T-helper 2 cell treated with Interferon-gamma antibody and Interleukin-4, amounts not matched to agents 100 ng/mL and 5 ng/mL, for 36 hours (primary cell): ENCODE results near the gene WDTC1. TPM values are rescaled to one million over a fixed set of nuclear protein-coding genes. Genes with fewer than 3 reads are reported as not detected.
"Not testable (repeated sequence)": the region's sequence is repeated elsewhere in the genome, so short reads cannot be mapped to it uniquely, and the experiment has no call there.

Source experiments
- intact Hi-C: fragments of 100-400 bp; cut with micrococcal nuclease; formaldehyde crosslinking; loops from one replicate; pipeline ENCODE4 v1.15.1; 2023
- total RNA-seq: library from RNA; stranded (reverse); gene quantifications from 2 replicates; pipeline ENCODE4 v1.2.3, GENCODE V29; 2022

The WDTC1 gene, protein sequence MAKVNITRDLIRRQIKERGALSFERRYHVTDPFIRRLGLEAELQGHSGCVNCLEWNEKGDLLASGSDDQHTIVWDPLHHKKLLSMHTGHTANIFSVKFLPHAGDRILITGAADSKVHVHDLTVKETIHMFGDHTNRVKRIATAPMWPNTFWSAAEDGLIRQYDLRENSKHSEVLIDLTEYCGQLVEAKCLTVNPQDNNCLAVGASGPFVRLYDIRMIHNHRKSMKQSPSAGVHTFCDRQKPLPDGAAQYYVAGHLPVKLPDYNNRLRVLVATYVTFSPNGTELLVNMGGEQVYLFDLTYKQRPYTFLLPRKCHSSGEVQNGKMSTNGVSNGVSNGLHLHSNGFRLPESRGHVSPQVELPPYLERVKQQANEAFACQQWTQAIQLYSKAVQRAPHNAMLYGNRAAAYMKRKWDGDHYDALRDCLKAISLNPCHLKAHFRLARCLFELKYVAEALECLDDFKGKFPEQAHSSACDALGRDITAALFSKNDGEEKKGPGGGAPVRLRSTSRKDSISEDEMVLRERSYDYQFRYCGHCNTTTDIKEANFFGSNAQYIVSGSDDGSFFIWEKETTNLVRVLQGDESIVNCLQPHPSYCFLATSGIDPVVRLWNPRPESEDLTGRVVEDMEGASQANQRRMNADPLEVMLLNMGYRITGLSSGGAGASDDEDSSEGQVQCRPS
- total RNA-seq = 24.0 and 24.4 TPM in 2 replicates

DNA sequence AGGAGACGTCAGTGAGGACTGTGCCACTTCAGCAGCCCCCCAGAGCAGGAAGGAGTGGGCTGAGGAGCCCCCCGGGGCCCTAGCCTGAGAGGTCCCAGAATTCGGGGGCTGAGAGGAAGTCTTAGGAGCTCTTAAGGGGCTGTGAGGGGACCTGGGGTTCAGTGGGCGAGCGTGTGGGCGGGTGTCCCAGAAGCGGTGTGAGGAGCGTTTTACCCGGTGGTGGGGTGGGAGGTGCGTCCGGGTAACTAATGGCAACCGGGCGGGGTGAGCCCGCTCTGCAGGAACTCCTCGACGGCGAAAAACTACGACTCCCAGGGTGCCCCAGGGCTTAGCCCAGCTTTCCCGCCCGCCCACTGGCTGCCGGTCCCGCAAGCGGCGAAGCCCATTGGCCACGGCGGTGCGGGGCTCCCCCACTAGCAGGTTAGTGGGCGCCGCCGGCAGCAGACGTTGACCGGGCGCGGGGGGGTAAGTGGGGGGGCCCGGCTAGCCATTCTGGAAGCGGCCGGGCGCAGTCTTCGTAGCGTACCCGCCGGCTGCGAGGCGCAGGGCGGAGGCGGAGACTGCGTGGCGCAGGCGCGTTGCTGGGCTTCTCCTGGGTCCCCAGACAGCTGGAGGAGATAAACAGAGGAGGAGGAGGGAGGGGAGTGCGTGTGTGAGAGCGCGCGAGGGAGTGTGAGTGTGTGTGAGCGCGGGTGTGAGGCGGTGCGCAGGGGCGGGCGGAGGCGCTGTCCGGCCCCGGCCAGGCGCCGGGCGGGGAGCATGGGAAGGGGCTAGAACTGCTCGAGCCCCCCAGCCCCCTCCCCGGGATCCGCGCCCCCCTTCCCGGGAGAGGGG lies at the start of gene WDTC1:
Gene WDTC1 (plus strand): TSS at position 584 of the 834 bp plus-strand sequence. CDS start 26,423 bp downstream, outside the sequence.
- intact Hi-C loops = loop anchor here (1.0 to 5.0 kb wide), 4 partner anchors 51 to 538 kb away; partner anchors contain the start of genes SLC9A1, STX12 and WASF2

DNA sequence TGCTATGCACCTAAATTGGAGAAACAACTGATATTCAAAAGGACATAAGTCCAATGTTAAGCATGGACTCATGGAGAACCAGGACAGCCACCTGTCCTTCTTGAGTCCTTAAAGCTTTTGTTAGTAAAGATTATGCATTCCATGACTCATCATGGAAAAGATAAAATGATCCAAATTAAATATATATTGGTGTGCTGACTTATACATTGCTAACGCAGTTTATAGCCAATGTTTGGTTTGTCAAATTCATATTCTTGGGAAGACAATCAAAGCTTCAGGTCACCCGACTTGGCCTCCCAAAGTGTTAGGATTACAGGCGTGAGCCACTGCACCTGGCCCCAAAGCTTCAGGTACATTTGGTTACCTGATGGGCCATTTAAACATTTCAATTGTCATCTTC lies 49.8 kb upstream of the WDTC1 start:
- intact Hi-C loops = not testable (repeated sequence)

DNA sequence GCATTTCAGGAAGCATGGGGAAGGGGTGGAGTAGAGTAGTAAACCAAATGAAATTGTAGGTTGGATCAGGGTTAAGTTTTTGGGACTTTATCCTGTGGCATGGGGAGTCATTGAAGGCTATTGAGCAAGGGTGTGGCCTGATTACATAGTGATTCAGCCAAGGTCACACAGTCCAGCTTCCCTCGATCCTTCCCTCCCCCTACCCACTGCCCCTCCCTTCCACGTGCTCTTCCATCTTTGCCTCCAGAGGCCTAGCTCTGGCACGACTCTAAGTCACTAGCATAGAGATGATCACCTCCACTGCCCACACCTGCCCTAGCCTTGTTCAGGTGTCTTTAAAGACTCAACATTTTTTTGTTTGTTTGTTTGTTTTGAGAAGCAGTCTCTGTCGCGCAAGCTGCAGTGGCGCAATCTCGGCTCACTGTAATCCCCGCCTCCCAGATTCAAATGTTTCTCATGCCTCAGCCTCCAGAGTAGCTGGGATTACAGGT lies 42.3 kb upstream of the WDTC1 start:
- intact Hi-C loops = no loop called here

DNA sequence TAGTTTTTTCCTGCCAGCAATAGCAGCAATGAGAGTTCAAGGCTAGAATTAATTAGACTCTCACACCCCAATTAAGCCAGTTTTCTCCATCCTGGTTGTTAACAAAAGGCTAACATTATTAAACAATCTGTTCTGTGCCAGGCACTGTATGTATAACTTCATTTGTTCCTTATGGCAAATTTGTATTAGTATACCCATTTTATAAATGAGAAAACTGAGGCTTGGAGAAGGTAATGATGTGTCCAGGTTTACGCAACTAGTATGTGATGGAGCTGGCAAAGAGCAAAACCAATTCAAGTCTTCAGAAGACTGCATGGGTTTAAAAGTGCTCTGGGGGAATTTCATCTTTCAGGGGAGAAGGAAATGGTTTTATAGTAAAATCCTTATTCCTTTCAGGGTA lies 41.2 kb upstream of the WDTC1 start:
- intact Hi-C loops = no loop called here

DNA sequence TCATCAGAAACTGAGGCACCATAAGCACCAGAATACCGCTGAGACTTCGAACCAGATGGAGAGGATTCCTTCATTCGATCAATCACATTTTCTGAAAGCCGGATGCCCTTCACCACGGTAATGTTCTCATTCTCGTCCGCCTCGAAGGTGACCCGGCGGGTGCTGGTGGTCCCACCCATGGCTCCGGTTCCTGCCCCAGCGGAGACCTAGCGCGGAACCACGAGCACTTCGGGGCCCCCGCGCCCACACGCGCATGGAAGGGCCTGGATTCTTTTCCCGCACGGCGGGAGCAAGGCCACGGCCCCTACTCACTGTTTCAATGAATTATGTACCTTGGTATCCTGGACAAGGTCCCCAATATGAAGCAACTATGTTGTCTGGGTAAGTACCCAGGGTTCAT lies 33.1 kb upstream of the WDTC1 start:
- intact Hi-C loops = no loop called here

DNA sequence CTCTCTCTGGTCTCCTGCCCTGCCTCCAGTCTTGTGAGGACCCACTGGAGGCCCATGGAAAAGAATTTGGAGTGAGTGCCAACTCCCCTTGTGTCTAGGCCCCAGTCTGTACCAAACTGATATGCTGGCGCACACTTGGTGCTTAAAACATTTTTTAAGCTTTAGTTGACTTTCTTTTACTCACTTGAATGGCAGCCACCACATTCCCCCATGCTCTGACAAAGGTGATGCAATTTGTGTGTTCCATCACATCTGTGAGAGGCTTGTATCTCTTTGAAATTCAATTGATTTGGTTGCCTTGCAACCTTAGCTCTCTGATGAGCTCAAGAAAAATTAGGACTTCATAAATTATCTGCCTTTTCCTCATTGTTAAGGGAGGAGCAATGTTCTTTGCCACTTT lies 30.5 kb upstream of the WDTC1 start:
- intact Hi-C loops = no loop called here

- intact Hi-C loops = not testable (repeated sequence)
Observed at GRCh38 chr1:27207238-27207637, 27.2 kb upstream of the WDTC1 start.

DNA sequence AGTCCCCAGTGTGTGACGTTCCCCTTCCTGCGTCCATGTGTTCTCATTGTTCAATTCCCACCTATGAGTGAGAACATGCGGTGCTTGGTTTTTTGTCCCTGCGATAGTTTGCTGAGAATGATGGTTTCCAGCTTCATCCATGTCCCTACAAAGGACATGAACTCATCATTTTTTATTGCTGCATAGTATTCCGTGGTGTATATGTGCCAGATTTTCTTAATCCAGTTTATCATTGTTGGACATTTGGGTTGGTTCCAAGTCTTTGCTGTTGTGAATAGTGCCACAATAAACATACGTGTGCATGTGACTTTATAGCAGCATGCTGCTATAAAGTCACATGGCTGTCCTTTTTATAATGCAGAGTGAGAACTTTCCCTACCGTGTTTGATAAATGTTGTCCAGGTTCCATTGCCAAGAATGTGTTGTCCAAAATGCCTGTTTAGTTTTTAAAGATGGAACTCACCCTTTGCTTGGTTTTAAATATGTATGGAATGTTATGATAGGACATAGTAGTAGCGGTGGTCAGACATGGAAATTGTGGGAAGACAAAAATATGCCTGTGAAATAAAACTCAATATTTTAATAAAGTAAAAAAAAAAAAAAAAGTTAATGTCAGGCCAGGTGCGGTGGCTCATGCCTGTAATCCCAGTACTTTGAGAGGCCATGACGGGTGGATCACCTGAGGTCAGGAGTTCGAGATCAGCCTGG lies 26.1 kb upstream of the WDTC1 start:
- intact Hi-C loops = not testable (repeated sequence)

- intact Hi-C loops = no loop called here
Observed at GRCh38 chr1:27216466-27216865, 18.0 kb upstream of the WDTC1 start.

DNA sequence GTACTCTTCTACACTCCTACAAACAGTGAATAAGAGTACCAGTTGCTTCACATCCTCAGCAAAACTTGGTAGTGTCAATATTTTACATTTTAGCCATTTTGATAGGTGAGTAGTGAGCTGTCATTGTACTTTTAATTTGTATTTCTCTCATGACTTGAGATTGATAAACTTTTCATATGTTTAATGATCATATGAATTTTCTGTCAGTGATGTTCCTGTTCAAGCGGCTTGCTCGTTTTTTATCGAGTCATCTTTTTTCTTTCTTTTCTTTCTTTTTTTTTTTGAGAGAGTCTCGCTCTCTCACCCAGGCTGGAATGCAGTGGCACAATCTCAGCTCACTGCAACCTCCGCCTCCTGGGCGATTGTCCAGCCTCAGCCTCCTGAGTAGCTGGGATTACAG lies 17.0 kb upstream of the WDTC1 start:
- intact Hi-C loops = no loop called here

DNA sequence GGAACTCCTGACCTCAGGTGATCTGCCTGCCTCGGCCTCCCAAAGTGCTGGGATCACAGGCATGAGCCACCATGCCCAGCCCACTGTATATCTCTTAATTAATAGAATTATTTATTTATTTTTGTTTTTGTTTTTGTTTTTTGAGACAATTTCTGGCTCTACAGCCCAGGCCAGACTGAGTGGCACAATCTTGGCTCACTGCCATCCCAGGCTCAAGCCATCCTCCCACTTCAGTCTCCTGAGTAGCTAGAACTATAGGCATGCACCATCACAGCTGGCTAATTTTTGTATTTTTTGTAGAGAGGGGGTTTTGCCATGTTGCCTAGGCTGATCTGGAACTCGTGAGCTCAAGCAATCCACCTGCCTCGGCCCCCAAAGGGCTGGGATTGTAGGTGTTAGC lies 15.7 kb upstream of the WDTC1 start:
- intact Hi-C loops = no loop called here

- intact Hi-C loops = no loop called here
Observed at GRCh38 chr1:27220096-27220495, 14.3 kb upstream of the WDTC1 start.

- intact Hi-C loops = not testable (repeated sequence)
Observed at GRCh38 chr1:27220702-27221497, 13.5 kb upstream of the WDTC1 start.

GRCh38 chr1:27225621-27226020 lies 8.8 kb upstream of the WDTC1 start:
- intact Hi-C loops = no loop called here

DNA sequence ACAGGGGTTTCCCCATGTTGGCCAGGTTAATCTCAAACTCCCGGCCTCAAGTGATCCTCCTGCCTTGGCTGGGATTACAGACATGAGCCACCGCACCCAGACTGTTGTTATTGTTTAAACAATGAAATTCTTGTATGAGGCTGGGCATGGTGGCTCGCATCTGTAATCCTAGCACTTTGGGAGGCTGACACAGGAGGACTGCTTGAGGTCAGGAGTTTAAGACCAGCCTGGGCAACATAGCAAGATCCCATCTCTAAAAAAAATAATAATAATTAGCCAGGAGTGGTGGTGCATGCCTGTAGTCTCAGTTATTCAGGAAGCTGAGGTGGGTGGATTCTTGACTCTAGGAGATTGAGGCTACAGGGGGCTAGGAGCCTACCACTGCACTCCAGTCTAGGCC lies 6.7 kb upstream of the WDTC1 start:
- intact Hi-C loops = no loop called here

DNA sequence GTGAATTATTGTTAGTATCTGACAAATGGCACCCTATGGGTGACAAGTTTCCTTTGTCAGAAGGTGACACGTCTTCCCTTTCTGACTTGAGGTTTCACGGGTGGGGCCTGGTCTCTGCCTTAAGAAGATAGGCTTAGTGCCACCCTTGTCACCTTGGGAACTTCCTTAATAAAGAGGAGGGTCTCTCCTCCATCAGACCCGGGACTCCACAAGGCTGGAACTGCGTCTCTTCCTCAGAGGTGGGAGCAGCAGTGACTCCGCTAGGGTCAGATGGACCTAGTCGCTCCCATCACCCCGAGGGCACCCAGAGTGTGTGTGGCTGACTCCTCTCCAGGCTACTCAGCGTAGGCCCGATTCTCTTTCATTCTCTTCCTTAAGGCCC lies 774 bp upstream of the WDTC1 start:
- intact Hi-C loops = loop anchor here (1.0 to 5.0 kb wide), 4 partner anchors 51 to 539 kb away; partner anchors contain the start of genes SLC9A1, STX12 and WASF2

DNA sequence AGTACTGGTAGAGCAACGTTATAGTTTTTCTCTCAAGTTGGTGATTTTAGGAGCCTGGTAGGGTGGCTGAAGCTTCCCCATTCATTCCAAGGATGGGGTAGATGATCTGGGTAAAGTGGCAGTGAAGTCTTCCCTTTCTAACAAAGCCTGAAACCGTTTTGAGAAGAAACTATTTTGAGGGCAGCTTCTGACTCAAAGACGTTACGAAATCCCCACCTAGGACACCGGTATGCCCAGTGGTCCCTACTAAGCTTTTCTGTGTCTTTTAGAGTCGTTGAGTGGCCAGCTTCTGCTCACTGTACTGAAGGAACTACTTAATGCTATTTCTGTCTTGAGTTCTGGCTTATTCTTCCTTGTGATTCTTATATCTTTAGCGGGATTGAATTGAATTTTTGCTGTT lies 1.4 kb downstream of the WDTC1 start:
- intact Hi-C loops = loop anchor here (2.0 kb wide), 1 partner anchor 49 kb away; no protein-coding TSS in a partner anchor

GRCh38 chr1:27237112-27237511 lies 2.7 kb downstream of the WDTC1 start:
- intact Hi-C loops = no loop called here

DNA sequence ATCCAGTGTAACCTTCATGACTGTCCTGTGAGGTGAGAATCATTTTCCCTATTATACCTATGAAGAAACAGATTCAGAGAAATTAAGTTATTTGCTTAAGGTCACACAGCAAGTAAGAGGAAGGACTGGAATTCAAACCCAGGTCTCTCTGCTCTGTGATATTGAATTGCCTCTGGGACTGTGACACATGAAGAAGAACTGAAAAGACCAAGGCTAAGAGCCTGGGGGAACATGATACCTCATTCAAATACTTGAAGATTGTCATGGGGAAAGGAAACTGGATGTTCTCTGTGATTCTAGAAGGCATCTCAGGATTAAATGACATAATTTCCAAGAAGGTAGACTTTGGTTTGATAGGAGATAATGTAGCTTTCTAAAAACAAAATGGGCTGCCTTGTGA lies 3.6 kb downstream of the WDTC1 start:
- intact Hi-C loops = no loop called here

GRCh38 chr1:27241677-27242076 lies 7.2 kb downstream of the WDTC1 start:
- intact Hi-C loops = no loop called here
